ENCODE measurements around the gene PRKN.

The PRKN gene

DNA sequence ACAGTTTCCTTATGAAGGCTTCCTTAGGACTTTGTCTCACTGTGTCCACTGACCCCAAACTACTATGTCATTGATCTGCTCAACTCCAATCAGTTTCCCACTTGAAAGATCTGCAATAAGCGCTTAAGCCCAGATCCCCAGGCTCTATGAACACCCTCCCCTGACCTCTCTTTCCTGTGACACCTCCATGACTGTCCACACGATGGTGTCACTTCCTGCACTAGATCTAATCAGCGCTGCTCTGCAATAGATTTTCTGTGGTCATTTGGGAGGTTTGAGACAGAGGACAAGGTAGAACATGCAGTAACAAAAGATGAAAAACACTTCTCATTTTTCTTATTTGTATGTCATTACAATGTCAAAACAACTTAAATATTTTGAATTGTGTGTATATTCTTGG is 1149.1 kb downstream of the PRKN start:
- 0 out of 2 replicates have a peak, but pooled peaks cover 3% of the 10 kb centered on the region for H3K4me1 ChIP-seq (ENCODE audit: insufficient read depth, low read length)
- H3K27me3 ChIP-seq (ENCODE audit: insufficient read depth, low read length) = no peaks in the 10 kb centered on the region
- no peaks in the 10 kb centered on the region for H3K36me3 ChIP-seq (ENCODE audit: insufficient read depth, low read depth, low read length)
- no peaks in the 10 kb centered on the region for H3K9me3 ChIP-seq (ENCODE audit: insufficient read depth, low read depth, low read length)
- H3K27ac ChIP-seq (ENCODE audit: low read length) = no peak overlapping the region
- no peak overlapping the region for H3K4me3 ChIP-seq (ENCODE audit: low read length)
- no peak overlapping the region for H3K9ac ChIP-seq (ENCODE audit: low read depth, low read length)

DNA sequence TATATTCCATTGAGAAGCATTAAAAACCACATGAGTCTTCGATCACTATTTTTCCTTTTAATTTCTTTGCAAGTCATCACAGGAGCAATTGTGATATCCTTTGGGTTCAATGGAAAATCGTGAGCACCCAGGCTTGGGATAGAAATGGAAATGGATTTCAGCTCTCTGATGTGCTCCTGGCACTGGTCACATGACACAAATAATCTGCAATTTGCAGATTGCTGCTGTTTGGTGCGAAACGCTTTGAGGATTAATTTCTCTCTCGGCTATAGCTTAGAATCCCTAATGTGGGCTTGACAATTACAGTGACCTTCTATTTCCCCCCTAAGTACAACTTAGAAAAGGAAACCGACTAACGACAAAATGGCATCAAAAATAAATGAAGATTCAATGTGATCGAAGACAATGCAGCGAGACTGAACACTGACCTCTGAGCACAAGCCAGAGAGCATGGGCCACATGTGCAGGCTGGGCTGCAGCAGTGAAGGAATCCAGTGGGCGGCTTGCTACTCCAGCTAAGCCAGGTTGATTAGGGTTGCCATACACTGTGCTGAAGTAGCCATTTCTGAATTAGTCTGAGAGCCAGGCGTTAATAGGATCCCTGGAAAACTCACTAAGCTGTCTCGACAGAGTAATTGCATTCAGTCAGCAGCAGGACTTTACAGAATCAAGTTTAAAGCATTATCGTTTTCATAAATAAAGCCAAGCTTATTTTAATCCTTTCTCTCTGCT is 1151.9 kb downstream of the PRKN start:
- Histone ChIP-seq H3K4me3 (ENCODE audit: low read length) (no peak overlapping the region), H3K9me3 (ENCODE audit: insufficient read depth, low read depth, low read length) (no peaks in the 10 kb centered on the region), H3K4me1 (ENCODE audit: insufficient read depth, low read length) (0 out of 2 replicates have a peak, but pooled peaks cover 3% of the 10 kb centered on the region), H3K27me3 (ENCODE audit: insufficient read depth, low read length) (no peaks in the 10 kb centered on the region), H3K9ac (ENCODE audit: low read depth, low read length) (no peak overlapping the region), H3K27ac (ENCODE audit: low read length) (no peak overlapping the region), H3K36me3 (ENCODE audit: insufficient read depth, low read depth, low read length) (no peaks in the 10 kb centered on the region)

DNA sequence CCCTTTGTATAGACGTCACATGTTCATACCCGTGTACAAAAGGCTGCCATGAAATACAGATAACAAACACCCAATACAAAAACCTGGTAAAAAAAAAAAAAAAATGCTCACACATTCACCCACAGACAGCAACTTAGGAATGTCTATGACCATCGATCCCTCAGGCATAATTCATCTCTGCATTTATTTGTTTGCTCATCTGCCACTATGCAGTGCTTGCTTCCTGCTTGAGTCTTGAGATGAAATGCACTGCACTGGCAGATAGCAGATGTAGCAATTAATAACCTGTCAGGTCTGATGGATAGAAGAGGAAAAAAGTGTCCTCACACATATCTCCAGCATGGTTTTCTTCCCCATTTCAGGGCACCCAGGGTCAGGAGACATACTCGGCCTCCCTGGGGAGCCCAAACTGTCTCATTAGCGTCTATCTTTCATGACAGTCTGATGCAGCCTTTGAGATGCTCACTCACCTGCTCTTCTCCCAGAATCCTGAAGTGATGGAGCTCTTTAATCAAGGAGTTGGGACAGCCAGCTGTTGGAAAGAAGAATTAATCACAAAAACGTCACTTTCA is 1158.6 kb downstream of the PRKN start:
- Histone ChIP-seq H3K27ac (ENCODE audit: low read length) (no peak overlapping the region), H3K4me3 (ENCODE audit: low read length) (no peak overlapping the region), H3K9ac (ENCODE audit: low read depth, low read length) (no peak overlapping the region), H3K9me3 (ENCODE audit: insufficient read depth, low read depth, low read length) (no peaks in the 10 kb centered on the region), H3K4me1 (ENCODE audit: insufficient read depth, low read length) (no peaks in the 10 kb centered on the region), H3K27me3 (ENCODE audit: insufficient read depth, low read length) (no peaks in the 10 kb centered on the region), H3K36me3 (ENCODE audit: insufficient read depth, low read depth, low read length) (no peaks in the 10 kb centered on the region)

DNA sequence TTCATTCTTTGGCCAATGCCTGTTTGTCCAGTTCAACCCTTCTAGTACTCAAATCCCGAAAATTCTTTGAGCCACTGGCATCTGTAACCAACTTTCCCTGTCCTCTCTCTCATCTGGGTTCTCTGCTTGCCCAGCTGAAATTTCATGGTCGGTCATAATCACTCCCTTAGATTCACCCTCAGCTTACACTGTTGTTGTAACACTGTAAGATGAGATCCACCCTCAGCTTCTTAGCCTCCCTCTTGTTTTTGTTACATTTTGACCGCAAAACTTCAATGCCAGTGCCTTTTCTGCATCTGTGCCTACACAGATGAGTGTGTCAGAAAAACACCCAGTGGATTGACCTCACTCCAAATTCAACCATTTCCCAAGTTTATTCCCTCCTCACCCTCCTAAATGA is 1162.6 kb downstream of the PRKN start:
- no peaks in the 10 kb centered on the region for H3K36me3 ChIP-seq (ENCODE audit: insufficient read depth, low read depth, low read length)
- no peaks in the 10 kb centered on the region for H3K27me3 ChIP-seq (ENCODE audit: insufficient read depth, low read length)
- no peak overlapping the region for H3K27ac ChIP-seq (ENCODE audit: low read length)
- H3K9me3 ChIP-seq (ENCODE audit: insufficient read depth, low read depth, low read length) = no peaks in the 10 kb centered on the region
- no peak overlapping the region for H3K4me3 ChIP-seq (ENCODE audit: low read length)
- H3K4me1 ChIP-seq (ENCODE audit: insufficient read depth, low read length) = no peaks in the 10 kb centered on the region
- no peak overlapping the region for H3K9ac ChIP-seq (ENCODE audit: low read depth, low read length)

DNA sequence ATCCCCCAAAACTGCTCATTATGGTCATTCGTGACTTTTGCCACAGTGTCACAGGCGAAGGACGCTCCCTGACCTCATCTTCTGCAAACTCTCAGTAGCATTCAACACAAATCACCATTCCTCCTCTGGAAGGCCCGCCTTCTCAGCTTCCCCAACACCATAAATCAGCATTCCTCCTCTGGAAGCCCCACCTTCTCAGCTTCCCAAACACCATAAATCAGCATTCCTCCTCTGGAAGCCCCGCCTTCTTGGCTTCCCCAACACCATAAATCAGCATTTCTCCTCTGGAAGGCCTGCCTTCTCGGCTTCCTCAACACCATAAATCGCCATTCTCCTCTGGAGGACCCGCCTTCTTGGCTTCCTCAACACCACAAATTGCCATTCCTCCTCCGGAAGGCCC is 1165.7 kb downstream of the PRKN start:
- Histone ChIP-seq H3K27ac (ENCODE audit: low read length) (no peak overlapping the region), H3K4me1 (ENCODE audit: insufficient read depth, low read length) (no peaks in the 10 kb centered on the region), H3K9ac (ENCODE audit: low read depth, low read length) (no peak overlapping the region), H3K36me3 (ENCODE audit: insufficient read depth, low read depth, low read length) (no peaks in the 10 kb centered on the region), H3K27me3 (ENCODE audit: insufficient read depth, low read length) (no peaks in the 10 kb centered on the region), H3K4me3 (ENCODE audit: low read length) (no peak overlapping the region), H3K9me3 (ENCODE audit: insufficient read depth, low read depth, low read length) (no peaks in the 10 kb centered on the region)

DNA sequence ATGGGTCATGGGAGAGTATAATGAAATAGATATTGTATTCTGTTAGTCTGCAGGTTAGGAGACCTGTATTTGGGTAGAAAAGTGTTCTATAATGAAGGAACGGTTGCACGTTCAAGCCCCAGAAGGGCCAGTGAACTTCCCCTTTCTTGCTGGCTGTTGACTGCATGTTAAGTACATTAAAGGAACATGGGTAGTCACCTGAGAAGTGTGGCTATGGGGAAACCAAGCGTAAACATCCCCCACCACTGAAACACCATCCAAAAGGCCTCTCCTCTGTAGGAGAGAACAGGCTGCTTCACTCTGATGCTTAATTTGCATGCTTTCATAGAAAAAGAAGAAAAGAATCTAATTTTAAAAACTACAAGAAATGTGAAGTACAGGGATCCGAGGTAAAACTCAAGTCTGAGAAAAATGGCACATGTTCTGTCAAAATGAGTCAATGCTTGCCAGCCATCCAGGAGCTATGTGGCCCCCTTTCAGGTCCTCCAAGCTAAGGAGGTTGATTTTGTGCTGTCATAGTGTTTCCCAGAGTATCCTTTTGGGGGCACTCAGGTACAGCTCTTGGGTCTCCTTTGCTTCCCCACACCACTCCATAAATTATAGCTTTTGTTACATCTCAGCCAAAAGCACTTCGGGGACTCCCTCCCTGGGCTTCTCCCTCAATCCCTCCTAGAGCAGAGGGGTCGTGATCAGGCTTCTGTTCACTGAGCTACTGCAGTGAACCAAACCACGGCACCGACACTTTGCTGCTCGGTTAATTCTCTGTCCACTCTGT is 1170.0 kb downstream of the PRKN start:
- H3K27me3 ChIP-seq (ENCODE audit: insufficient read depth, low read length) = no peaks in the 10 kb centered on the region
- H3K9ac ChIP-seq (ENCODE audit: low read depth, low read length) = no peak overlapping the region
- peaks cover 11% of the 10 kb centered on the region for H3K9me3 ChIP-seq (ENCODE audit: insufficient read depth, low read depth, low read length)
- no peaks in the 10 kb centered on the region for H3K36me3 ChIP-seq (ENCODE audit: insufficient read depth, low read depth, low read length)
- H3K4me3 ChIP-seq (ENCODE audit: low read length) = no peak overlapping the region
- no peaks in the 10 kb centered on the region for H3K4me1 ChIP-seq (ENCODE audit: insufficient read depth, low read length)
- H3K27ac ChIP-seq (ENCODE audit: low read length) = no peak overlapping the region

DNA sequence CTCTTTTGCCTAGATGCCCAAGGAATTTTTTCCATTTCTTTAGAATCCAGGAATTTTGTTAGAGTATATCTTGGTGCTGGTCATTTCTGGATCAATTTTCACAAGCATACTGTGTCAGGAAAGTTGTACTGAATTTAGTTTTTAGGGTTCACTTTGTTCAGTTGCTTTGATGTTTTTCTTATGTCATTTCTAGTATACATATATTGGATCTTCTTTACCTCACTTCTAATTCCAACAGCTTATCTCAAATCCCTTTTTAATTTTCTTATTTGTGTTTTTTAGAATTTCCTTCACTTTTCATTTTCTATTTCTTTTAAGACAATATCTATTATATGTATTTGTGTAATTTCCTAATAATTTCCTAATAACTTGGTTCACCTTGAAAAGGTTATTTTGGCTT is 1172.7 kb downstream of the PRKN start:
- no peaks in the 10 kb centered on the region for H3K4me1 ChIP-seq (ENCODE audit: insufficient read depth, low read length)
- H3K27ac ChIP-seq (ENCODE audit: low read length) = no peak overlapping the region
- H3K4me3 ChIP-seq (ENCODE audit: low read length) = no peak overlapping the region
- H3K9me3 ChIP-seq (ENCODE audit: insufficient read depth, low read depth, low read length) = peaks cover 11% of the 10 kb centered on the region
- H3K36me3 ChIP-seq (ENCODE audit: insufficient read depth, low read depth, low read length) = no peaks in the 10 kb centered on the region
- no peaks in the 10 kb centered on the region for H3K27me3 ChIP-seq (ENCODE audit: insufficient read depth, low read length)
- H3K9ac ChIP-seq (ENCODE audit: low read depth, low read length) = no peak overlapping the region

DNA sequence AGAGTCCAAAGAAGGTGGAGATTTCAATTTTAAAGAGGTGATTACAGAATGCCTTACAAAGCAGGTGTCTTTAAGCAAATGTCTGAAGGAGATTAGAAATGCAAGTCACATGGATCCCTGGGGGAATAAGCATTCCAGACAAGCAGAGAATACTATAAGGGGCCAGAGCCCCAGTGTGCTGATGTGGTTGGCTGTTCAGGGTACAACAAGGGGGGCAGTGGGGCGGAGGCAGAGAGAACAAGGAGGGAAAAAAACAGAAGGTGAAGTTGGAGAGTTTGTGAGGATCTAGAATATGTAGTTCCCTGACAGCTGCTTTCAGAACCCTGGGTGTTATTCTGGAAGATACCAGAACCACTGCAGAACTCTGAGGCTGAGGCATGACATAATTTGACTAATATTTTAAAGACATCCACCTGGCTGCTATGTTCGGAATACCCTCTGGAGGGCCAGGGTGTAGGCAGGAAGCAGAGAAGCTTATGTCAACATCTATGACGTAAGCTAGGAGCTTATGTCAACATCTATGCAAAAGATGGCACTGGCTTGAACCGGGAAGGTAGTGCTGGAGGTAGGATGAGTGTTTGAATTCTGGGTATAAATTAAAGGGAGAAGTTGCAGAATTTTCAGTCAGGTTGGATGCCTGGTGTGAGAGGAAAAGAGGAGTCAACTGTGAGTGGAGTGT is 1177.5 kb downstream of the PRKN start:
- Histone ChIP-seq H3K9me3 (ENCODE audit: insufficient read depth, low read depth, low read length) (peaks cover 11% of the 10 kb centered on the region), H3K27me3 (ENCODE audit: insufficient read depth, low read length) (no peaks in the 10 kb centered on the region), H3K36me3 (ENCODE audit: insufficient read depth, low read depth, low read length) (no peaks in the 10 kb centered on the region), H3K9ac (ENCODE audit: low read depth, low read length) (no peak overlapping the region), H3K4me1 (ENCODE audit: insufficient read depth, low read length) (peaks cover 8% of the 10 kb centered on the region; the same call in 1 of the 2 replicates), H3K27ac (ENCODE audit: low read length) (no peak overlapping the region), H3K4me3 (ENCODE audit: low read length) (no peak overlapping the region)

DNA sequence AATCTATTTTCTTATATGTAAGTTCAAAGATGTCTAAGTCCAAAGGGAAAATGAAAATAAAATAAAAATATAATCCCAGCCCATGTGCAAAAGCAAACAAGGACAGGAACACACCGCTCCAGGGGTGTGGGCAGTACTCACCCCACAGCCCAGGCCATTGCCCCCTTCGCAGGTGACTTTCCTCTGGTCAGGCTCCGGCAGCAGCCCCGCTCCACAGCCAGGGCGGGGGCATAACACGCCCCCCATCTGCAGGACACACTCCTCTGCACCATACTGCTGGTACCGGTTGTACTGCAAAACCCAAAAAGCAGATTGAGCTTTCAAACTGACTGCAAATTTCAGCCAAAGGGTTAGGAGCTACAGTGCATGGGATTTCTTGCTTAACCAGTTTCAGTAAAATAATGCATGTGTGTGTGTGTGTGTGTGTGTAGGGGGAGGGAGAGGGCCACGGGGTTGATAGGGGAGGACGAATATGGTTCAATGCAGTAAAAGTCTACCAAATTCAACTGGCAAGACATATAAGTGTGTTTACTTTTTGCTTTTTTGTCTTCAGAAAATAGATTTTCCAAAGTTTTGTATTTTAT is 1178.8 kb downstream of the PRKN start:
- peaks cover 3% of the 10 kb centered on the region; the same call in 1 of the 2 replicates for H3K9me3 ChIP-seq (ENCODE audit: insufficient read depth, low read depth, low read length)
- H3K27me3 ChIP-seq (ENCODE audit: insufficient read depth, low read length) = no peaks in the 10 kb centered on the region
- no peak overlapping the region for H3K9ac ChIP-seq (ENCODE audit: low read depth, low read length)
- H3K36me3 ChIP-seq (ENCODE audit: insufficient read depth, low read depth, low read length) = no peaks in the 10 kb centered on the region
- H3K27ac ChIP-seq (ENCODE audit: low read length) = no peak overlapping the region
- no peak overlapping the region for H3K4me3 ChIP-seq (ENCODE audit: low read length)
- peaks cover 8% of the 10 kb centered on the region; the same call in 1 of the 2 replicates for H3K4me1 ChIP-seq (ENCODE audit: insufficient read depth, low read length)

DNA sequence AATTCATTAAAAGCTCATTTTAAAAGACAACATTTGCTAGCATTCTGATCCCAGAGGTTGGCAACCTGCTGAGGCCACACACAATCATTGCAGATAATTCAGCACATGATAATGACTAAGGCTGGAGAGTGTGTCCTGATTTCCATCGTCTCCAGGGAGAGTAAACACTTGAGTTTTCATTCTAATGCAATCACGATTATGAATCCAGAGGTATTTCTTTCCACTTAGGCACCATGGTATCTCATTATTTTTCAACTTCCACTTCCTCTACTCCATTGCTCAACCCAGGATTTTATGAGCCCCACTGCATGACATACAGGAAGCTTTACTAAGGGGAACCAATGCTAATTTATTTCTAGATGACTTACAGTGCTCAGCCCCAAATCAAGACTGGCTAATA is 1179.9 kb downstream of the PRKN start:
- H3K36me3 ChIP-seq (ENCODE audit: insufficient read depth, low read depth, low read length) = no peaks in the 10 kb centered on the region
- H3K4me3 ChIP-seq (ENCODE audit: low read length) = no peak overlapping the region
- no peaks in the 10 kb centered on the region for H3K9me3 ChIP-seq (ENCODE audit: insufficient read depth, low read depth, low read length)
- H3K27ac ChIP-seq (ENCODE audit: low read length) = no peak overlapping the region
- H3K9ac ChIP-seq (ENCODE audit: low read depth, low read length) = no peak overlapping the region
- H3K27me3 ChIP-seq (ENCODE audit: insufficient read depth, low read length) = no peaks in the 10 kb centered on the region
- H3K4me1 ChIP-seq (ENCODE audit: insufficient read depth, low read length) = peaks cover 8% of the 10 kb centered on the region; the same call in 1 of the 2 replicates

DNA sequence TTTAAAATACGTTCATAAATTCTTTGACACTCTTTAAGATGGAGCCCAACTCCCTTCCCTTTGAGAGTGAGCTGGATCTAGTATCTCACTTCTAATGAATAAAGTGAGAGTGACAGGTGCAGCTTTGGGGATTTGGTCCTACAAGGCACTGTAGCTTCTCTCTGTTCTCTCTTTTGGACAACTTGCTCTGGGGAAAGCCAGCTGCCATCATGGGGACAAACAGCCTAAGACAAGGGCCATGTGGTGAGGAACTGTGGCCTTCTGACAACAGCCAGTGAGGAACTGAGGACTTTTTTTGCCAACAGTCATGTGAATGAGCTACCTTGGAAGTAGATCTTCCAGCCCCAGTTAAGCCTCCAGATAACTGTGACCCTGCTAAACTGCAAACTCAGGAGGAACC is 1180.9 kb downstream of the PRKN start:
- no peaks in the 10 kb centered on the region for H3K36me3 ChIP-seq (ENCODE audit: insufficient read depth, low read depth, low read length)
- H3K27me3 ChIP-seq (ENCODE audit: insufficient read depth, low read length) = no peaks in the 10 kb centered on the region
- peaks cover 8% of the 10 kb centered on the region; the same call in 1 of the 2 replicates for H3K4me1 ChIP-seq (ENCODE audit: insufficient read depth, low read length)
- H3K27ac ChIP-seq (ENCODE audit: low read length) = no peak overlapping the region
- H3K9me3 ChIP-seq (ENCODE audit: insufficient read depth, low read depth, low read length) = no peaks in the 10 kb centered on the region
- no peak overlapping the region for H3K9ac ChIP-seq (ENCODE audit: low read depth, low read length)
- no peak overlapping the region for H3K4me3 ChIP-seq (ENCODE audit: low read length)

All from iPS-20b (cell line).